SK-MEL-5 (cell line): Measurements from ENCODE around the gene LIFR. TPM values are rescaled to one million over a fixed set of nuclear protein-coding genes. Genes with fewer than 3 reads are reported as not detected.

Experiments used
- DNase-seq: peaks from one replicate; pipeline ENCODE4 v3.0.0-alpha.2; 2016; ENCODE audit warnings: low read depth, low spot score
- in situ Hi-C: cut with HindIII; loops from 2 replicates; pipeline ENCODE4 v1.10.0; 2016; ENCODE audit warnings: low sequenced_read_pairs, high pct_unique_total_duplicates, low pct_unique_long_range_greater_than_20kb
- total RNA-seq: library from RNA; depleted of rRNA; stranded (reverse); fragments of >200 nt; shearing (Covaris generic); gene quantifications from 2 replicates; pipeline ENCODE4 v1.2.3, GENCODE V29; 2014

LIFR gene
- total RNA-seq, 1 experiment from 2014 or later: 7.5 TPM

GRCh38 chr5:38465702-38466423 is 90.6 kb downstream of the LIFR start:
- DNase-seq: no peak
- in situ Hi-C loops: no loop called here

- in situ Hi-C loops: no loop called here
Observed at GRCh38 chr5:38465061-38465460, 91.4 kb downstream of the LIFR start.

GRCh38 chr5:38463634-38464521 is 92.6 kb downstream of the LIFR start:
- peak; percentile 81 for DNase-seq
- in situ Hi-C loops: no loop called here

More at GRCh38 chr5:38465061-38465460, 91.4 kb downstream of the LIFR start:
- DNase-seq: no peak

- in situ Hi-C loops: no loop called here
- no peak for DNase-seq
Observed at GRCh38 chr5:38462976-38463633, 93.3 kb downstream of the LIFR start.

GRCh38 chr5:38458174-38458573 is 98.3 kb downstream of the LIFR start:
- in situ Hi-C loops: no loop called here
- no peak for DNase-seq

GRCh38 chr5:38456657-38457399 is 99.6 kb downstream of the LIFR start:
- no peak for DNase-seq
- in situ Hi-C loops: no loop called here

GRCh38 chr5:38455796-38456330 is 100.6 kb downstream of the LIFR start:
- DNase-seq: no peak
- in situ Hi-C loops: no loop called here

GRCh38 chr5:38453921-38454320 is 102.5 kb downstream of the LIFR start:
- in situ Hi-C loops: no loop called here

GRCh38 chr5:38453506-38453905 is 102.9 kb downstream of the LIFR start:
- in situ Hi-C loops: no loop called here
- DNase-seq: peak; percentile 20

More at GRCh38 chr5:38453921-38454320, 102.5 kb downstream of the LIFR start:
- DNase-seq: no peak

- in situ Hi-C loops: no loop called here
- peak; percentile 96 for DNase-seq
Observed at GRCh38 chr5:38452201-38452600, 104.2 kb downstream of the LIFR start.

GRCh38 chr5:38451074-38451725 is 105.2 kb downstream of the LIFR start:
- in situ Hi-C loops: no loop called here
- no peak for DNase-seq

- DNase-seq: no peak
- in situ Hi-C loops: no loop called here
Observed at GRCh38 chr5:38450627-38451026, 105.8 kb downstream of the LIFR start.

- in situ Hi-C loops: loop anchor here (25.0 kb wide), 1 partner anchor 89 kb away; no protein-coding TSS in a partner anchor
- DNase-seq: peak; percentile 35
Observed at GRCh38 chr5:38448568-38449350, 107.7 kb downstream of the LIFR start.

- in situ Hi-C loops: loop anchor here (25.0 kb wide), 1 partner anchor 90 kb away; no protein-coding TSS in a partner anchor
- no peak for DNase-seq
Observed at GRCh38 chr5:38447786-38448185, 108.7 kb downstream of the LIFR start.

- no peak for DNase-seq
- in situ Hi-C loops: loop anchor here (25.0 kb wide), 1 partner anchor 90 kb away; no protein-coding TSS in a partner anchor
Observed at GRCh38 chr5:38447056-38447455, 109.4 kb downstream of the LIFR start.

- no peak for DNase-seq
Observed at GRCh38 chr5:38446029-38446522, 110.4 kb downstream of the LIFR start.

More at GRCh38 chr5:38446029-38446522, 110.4 kb downstream of the LIFR start:
- in situ Hi-C loops: loop anchor here (25.0 kb wide), 1 partner anchor 91 kb away; no protein-coding TSS in a partner anchor
